ENCODE measurements around the gene ALDH16A1. TPM values are rescaled to one million over a fixed set of nuclear protein-coding genes. Genes with fewer than 3 reads are reported as not detected.

ALDH16A1 gene
- total RNA-seq, 2 experiments from 2014 or later = 43.4 to 46.8 TPM

DNA sequence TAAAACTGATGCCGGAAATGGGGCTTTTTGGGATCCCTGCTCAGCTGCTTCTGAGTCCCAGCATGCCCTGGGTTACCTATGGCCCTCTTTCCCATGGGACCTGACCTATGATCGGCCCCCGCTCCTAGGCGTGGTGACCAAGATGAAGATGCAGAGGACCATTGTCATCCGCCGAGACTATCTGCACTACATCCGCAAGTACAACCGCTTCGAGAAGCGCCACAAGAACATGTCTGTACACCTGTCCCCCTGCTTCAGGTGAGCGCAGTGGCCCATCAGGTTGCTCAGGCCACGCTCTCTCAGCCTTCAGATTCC lies 44.7 kb downstream of the ALDH16A1 start:
- CTCF ChIA-PET = interaction anchor here (0.7 kb wide), 1 partner anchor 73 kb away, joined by 3 read pairs; no protein-coding TSS in a partner anchor
- Mint-ChIP-seq H3K4me3 (peak overlapping the region; percentile 87), H3K36me3 (ENCODE audit: low read depth) (peaks cover 45% of the 10 kb centered on the region), H3K4me1 (ENCODE audit: low read depth) (peaks cover 53% of the 10 kb centered on the region), H3K27me3 (ENCODE audit: low read depth) (no peaks in the 10 kb centered on the region), H3K9me3 (no peaks in the 10 kb centered on the region), H3K27ac (peak overlapping the region; percentile 96)
- intact Hi-C loops (cut with micrococcal nuclease) = loop anchor here (2.0 to 10.0 kb wide), 3 partner anchors 57 to 623 kb away; partner anchors contain the start of genes AKT1S1, PPP1R15A and TBC1D17
- no peak for DNase-seq

DNA sequence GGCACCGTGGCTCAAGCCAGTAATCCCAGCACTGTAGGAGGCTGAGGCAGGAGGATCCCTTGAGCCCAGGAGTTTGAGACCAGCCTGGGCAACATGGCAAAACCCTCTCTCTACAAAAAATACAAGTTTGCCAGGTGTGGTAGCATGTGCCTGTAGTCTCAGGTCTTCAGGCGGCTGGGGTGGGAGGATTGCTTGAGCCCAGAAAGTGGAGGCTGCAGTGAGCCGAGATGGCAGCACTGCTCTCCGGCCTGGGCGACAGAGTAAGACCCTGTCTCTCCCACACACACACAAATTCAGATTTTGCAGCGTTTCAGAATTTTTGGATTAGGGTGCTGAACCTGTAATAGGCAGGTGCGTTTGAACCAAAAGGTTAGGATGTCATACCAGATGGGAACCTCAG lies 45.5 kb downstream of the ALDH16A1 start:
- intact Hi-C loops (cut with micrococcal nuclease) = loop anchor here (10.0 kb wide), 1 partner anchor 624 kb away; the partner anchor contains the start of gene PPP1R15A
- H3K4me1 Mint-ChIP-seq (ENCODE audit: low read depth) = peaks cover 53% of the 10 kb centered on the region
- no peaks in the 10 kb centered on the region for H3K27me3 Mint-ChIP-seq (ENCODE audit: low read depth)
- peaks cover 41% of the 10 kb centered on the region for H3K36me3 Mint-ChIP-seq (ENCODE audit: low read depth)
- no peak for DNase-seq
- H3K27ac Mint-ChIP-seq = peak overlapping the region; percentile 96
- peak overlapping the region; percentile 87 for H3K4me3 Mint-ChIP-seq
- no peaks in the 10 kb centered on the region for H3K9me3 Mint-ChIP-seq
- CTCF ChIA-PET = interaction anchor here (0.7 to 1.5 kb wide), 2 partner anchors 25 to 72 kb away, joined by 3 to 5 read pairs; partner anchors contain the start of gene FLT3LG

DNA sequence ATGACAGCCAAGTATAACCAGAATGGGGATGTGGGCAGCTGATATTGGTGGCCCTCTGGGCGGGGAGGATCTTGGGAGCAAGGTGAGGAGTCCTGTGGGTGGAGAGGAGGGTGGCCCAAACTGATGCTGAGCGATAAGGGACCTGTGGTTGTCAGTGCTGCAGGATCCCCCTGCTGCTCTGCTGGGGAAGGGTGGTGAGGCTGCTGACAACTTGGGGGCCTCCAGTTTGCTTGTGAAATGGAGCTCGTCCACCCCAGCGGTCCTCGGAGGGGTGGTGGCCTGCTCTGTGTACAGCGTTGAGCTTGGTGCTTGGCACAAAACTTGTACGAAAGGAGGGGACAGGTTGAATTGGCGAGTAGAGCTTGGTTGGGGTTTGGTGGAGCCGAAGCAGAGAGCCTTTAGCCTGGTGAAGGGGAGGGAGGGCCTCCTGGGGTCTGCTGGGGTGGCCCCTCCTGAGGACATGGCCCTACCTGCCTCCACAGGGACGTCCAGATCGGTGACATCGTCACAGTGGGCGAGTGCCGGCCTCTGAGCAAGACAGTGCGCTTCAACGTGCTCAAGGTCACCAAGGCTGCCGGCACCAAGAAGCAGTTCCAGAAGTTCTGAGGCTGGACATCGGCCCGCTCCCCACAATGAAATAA lies 46.1 kb downstream of the ALDH16A1 start:
- H3K9me3 Mint-ChIP-seq = no peaks in the 10 kb centered on the region
- no peaks in the 10 kb centered on the region for H3K27me3 Mint-ChIP-seq (ENCODE audit: low read depth)
- peaks cover 52% of the 10 kb centered on the region for H3K4me1 Mint-ChIP-seq (ENCODE audit: low read depth)
- peak; percentile 42 for DNase-seq
- H3K4me3 Mint-ChIP-seq = peak overlapping the region; percentile 87
- H3K36me3 Mint-ChIP-seq (ENCODE audit: low read depth) = peaks cover 41% of the 10 kb centered on the region
- peak overlapping the region; percentile 96 for H3K27ac Mint-ChIP-seq
- intact Hi-C loops (cut with micrococcal nuclease) = loop anchor here (10.0 kb wide), 1 partner anchor 624 kb away; the partner anchor contains the start of gene PPP1R15A
- CTCF ChIA-PET = interaction anchor here (0.7 to 1.5 kb wide), 4 partner anchors 14 to 71 kb away, joined by 3 to 6 read pairs (median 4); partner anchors contain the start of gene FLT3LG

DNA sequence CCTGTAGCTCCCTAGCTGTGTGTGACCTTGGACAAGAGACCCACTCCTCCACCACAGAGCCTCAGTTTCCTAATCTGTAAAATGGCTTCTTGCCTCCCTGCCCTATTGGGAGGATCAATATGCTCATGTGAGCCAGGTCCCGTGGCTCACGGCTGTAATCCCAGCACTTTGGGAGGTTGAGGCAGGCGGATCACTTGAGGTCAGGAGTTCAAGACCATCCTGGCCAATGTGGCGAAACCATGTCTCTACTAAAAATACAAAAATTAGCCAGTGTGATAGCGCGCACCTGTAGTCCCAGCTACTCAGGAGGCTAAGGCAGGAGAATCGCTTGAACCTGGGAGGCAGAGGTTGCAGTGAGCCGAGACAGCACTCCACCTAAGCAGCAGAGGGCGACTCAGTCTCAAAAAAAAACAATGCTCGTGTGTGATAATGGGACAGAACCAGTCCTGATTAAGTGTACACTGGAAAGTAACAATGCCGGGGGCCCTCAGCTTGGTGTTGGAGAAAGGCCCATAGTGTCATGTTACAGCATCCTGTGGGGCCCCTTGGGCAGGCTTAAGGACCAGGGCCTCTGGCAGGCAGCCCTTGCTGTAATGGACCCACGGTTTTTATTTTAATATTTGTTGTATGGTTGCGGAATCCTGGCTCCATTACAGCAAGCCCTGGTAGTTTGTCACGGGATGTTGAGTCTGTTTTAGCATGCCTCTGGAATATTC lies 50.0 kb downstream of the ALDH16A1 start:
- Mint-ChIP-seq H3K4me1 (ENCODE audit: low read depth) (peaks cover 47% of the 10 kb centered on the region), H3K36me3 (ENCODE audit: low read depth) (peaks cover 24% of the 10 kb centered on the region), H3K27me3 (ENCODE audit: low read depth) (no peaks in the 10 kb centered on the region), H3K27ac (no peak overlapping the region), H3K4me3 (no peak overlapping the region), H3K9me3 (no peaks in the 10 kb centered on the region)
- CTCF ChIA-PET = interaction anchor here (0.7 to 7.8 kb wide), 14 partner anchors 8 to 178 kb away, joined by 3 to 60 read pairs (median 4); partner anchors contain the start of genes NOSIP and PRRG2
- intact Hi-C loops (cut with micrococcal nuclease) = no loop called here
- DNase-seq = peak; percentile 63

DNA sequence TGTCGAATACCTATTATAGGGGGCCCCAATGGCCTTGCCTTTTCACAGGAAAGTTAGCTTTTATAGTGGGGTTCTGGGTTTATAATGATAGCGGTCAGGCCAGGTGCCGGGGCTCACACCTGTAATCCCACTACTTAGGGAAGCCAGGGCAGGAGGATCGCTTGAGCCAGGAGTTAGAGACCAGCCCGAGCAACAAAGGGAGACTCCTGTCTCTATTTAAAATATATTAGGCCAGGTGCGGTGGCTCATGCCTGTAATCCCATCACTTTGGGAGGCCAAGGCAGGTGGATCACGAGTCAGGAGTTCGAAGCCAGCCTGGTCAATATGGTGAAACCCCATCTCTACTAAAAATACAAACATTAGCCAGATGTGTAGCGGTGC lies 50.5 kb downstream of the ALDH16A1 start:
- CTCF ChIA-PET = interaction anchor here (0.7 to 7.8 kb wide), 10 partner anchors 10 to 177 kb away, joined by 3 to 60 read pairs (median 6); partner anchors contain the start of genes NOSIP and PRRG2
- H3K4me1 Mint-ChIP-seq (ENCODE audit: low read depth) = peaks cover 41% of the 10 kb centered on the region
- H3K36me3 Mint-ChIP-seq (ENCODE audit: low read depth) = peaks cover 18% of the 10 kb centered on the region
- no peak overlapping the region for H3K27ac Mint-ChIP-seq
- no peaks in the 10 kb centered on the region for H3K9me3 Mint-ChIP-seq
- DNase-seq = no peak
- intact Hi-C loops (cut with micrococcal nuclease) = no loop called here
- no peak overlapping the region for H3K4me3 Mint-ChIP-seq
- no peaks in the 10 kb centered on the region for H3K27me3 Mint-ChIP-seq (ENCODE audit: low read depth)

DNA sequence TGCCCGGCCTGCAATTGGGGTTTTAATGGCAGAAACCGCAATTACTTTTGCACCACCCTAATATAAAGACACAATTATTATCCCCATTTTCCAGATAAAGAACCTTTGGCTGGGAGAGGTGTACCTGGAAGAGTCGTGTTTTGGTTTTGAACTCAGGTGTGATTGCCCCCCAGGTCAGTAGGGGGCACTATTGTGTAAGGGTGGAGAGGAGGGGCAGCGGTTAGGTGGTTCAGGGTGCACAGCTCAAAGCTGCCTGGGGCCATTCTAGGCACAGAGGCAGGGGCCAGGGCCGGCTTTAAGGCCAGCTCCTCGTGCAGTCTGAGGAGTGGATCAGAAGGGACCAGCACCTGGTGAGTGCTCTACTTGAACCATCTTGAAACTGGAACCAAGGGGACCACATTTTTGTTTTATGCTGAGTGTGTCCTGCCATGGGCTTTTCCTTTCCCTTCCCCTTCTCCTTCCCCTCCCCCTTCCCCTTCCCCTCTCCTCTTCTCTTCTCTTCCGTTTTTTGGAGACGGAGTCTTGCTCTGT lies 53.6 kb downstream of the ALDH16A1 start:
- CTCF ChIA-PET = interaction anchor here (0.5 to 7.8 kb wide), 16 partner anchors 8 to 174 kb away, joined by 3 to 60 read pairs (median 4); partner anchors contain the start of genes RCN3 and RRAS
- intact Hi-C loops (cut with micrococcal nuclease) = loop anchor here (1.0 kb wide), 3 partner anchors 41 to 172 kb away; no protein-coding TSS in a partner anchor
- DNase-seq = peak; percentile 87
- H3K9me3 Mint-ChIP-seq = no peaks in the 10 kb centered on the region
- peaks cover 18% of the 10 kb centered on the region for H3K4me1 Mint-ChIP-seq (ENCODE audit: low read depth)
- H3K27ac Mint-ChIP-seq = peak overlapping the region; percentile 41
- H3K4me3 Mint-ChIP-seq = no peak overlapping the region
- no peaks in the 10 kb centered on the region for H3K36me3 Mint-ChIP-seq (ENCODE audit: low read depth)
- no peaks in the 10 kb centered on the region for H3K27me3 Mint-ChIP-seq (ENCODE audit: low read depth)

DNA sequence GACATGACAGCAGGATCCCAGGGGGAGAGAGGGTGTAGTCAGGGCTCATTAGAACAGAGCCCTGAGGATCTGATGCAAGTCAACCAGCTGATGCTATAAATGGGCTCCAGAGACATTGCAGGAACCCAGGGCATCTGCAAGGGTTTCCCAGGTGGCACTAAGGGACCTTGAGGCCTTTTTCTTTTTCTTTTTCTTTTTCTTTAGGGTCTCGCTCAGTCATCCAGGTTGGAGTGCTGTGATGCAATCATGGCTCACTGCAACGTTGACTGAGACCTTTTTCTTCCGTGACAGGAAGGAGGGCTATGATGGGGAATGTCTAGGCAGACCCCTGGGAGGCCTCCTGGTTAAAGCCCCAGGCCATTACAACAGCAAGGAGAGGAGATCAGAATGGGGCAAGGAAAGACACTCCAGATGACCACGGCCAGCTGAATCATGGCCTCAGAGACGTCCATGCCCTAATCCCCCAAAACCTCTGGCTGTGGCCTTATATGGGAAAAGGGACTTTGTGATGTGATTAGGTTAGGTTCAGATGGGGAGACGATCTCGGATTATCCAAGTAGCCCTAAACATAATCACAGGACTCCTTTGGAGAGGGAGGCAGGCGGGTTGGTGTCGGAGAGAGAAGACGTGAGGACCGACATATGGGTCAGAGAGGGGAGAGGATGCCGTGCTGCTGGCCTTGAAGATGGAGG lies 54.9 kb downstream of the ALDH16A1 start:
- Mint-ChIP-seq H3K27ac (no peak overlapping the region), H3K36me3 (ENCODE audit: low read depth) (no peaks in the 10 kb centered on the region), H3K9me3 (no peaks in the 10 kb centered on the region), H3K27me3 (ENCODE audit: low read depth) (no peaks in the 10 kb centered on the region), H3K4me3 (no peak overlapping the region), H3K4me1 (ENCODE audit: low read depth) (peaks cover 19% of the 10 kb centered on the region)
- intact Hi-C loops (cut with micrococcal nuclease) = no loop called here
- CTCF ChIA-PET = interaction anchor here (1.4 to 7.8 kb wide), 2 partner anchors 53 to 164 kb away, joined by 4 to 60 read pairs; no protein-coding TSS in a partner anchor
- no peak for DNase-seq

DNA sequence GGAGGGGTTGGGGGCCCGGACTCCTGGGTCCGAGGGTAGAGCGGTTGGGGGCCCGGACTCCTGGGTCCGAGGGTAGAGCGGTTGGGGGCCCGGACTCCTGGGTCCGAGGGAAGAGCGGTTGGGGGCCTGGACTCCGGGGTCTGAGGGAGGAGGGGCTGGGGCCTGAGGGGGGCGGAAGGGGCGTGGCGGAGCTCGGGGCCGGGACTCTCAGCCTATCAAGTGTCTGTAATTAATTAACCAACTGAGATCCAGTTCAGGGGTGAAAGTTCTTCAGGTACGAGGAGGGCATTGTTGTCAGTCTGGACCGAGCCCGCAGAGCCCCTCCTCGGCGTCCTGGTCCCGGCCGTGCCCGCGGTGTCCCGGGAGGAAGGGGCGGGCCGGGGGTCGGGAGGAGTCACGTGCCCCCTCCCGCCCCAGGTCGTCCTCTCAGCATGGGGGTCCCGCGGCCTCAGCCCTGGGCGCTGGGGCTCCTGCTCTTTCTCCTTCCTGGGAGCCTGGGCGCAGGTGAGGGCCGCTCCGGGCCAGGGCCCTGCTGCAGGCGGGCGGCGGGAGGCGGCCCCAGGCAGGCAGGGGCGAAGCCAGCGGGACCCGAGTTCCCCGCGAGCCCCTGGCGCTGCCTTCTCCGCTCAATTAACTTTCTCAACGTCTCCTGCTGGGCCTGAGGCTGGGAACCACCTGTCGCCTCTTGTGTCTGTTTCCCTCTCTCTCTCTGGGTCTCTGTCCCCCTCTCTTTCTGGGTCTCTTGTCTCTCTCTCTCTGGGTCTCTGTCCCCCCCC lies 60.1 kb downstream of the ALDH16A1 start:
- peak; percentile 42 for DNase-seq
- Mint-ChIP-seq H3K27ac (no peak overlapping the region), H3K36me3 (ENCODE audit: low read depth) (no peaks in the 10 kb centered on the region), H3K9me3 (no peaks in the 10 kb centered on the region), H3K4me1 (ENCODE audit: low read depth) (peaks cover 27% of the 10 kb centered on the region), H3K4me3 (peak overlapping the region; percentile 70), H3K27me3 (ENCODE audit: low read depth) (no peaks in the 10 kb centered on the region)
- intact Hi-C loops (cut with micrococcal nuclease) = no loop called here
- CTCF ChIA-PET = interaction anchor here (1.2 to 2.5 kb wide), 6 partner anchors 8 to 57 kb away, joined by 3 to 17 read pairs (median 6); partner anchors contain the start of gene FLT3LG

DNA sequence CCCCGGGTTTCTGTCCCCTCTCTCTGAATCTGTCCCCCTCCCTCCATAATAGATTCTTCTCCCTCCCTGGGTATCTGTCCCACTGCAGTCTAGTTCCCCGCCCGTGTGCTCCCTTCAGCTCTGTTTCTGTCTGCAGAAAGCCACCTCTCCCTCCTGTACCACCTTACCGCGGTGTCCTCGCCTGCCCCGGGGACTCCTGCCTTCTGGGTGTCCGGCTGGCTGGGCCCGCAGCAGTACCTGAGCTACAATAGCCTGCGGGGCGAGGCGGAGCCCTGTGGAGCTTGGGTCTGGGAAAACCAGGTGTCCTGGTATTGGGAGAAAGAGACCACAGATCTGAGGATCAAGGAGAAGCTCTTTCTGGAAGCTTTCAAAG lies 60.7 kb downstream of the ALDH16A1 start:
- Mint-ChIP-seq H3K36me3 (ENCODE audit: low read depth) (no peaks in the 10 kb centered on the region), H3K27ac (no peak overlapping the region), H3K9me3 (no peaks in the 10 kb centered on the region), H3K4me3 (peak overlapping the region; percentile 70), H3K4me1 (ENCODE audit: low read depth) (peaks cover 27% of the 10 kb centered on the region), H3K27me3 (ENCODE audit: low read depth) (no peaks in the 10 kb centered on the region)
- intact Hi-C loops (cut with micrococcal nuclease) = no loop called here
- CTCF ChIA-PET = interaction anchor here (0.5 to 2.5 kb wide), 7 partner anchors 9 to 108 kb away, joined by 3 to 17 read pairs (median 6); partner anchors contain the start of gene FLT3LG
- DNase-seq = no peak

DNA sequence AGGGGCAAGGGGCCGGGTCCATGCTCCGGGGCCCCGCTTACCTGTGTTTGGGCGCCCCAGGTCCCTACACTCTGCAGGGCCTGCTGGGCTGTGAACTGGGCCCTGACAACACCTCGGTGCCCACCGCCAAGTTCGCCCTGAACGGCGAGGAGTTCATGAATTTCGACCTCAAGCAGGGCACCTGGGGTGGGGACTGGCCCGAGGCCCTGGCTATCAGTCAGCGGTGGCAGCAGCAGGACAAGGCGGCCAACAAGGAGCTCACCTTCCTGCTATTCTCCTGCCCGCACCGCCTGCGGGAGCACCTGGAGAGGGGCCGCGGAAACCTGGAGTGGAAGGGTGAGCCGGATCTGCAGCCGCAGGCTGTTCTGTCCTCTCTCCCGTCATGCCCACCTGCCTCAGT lies 61.1 kb downstream of the ALDH16A1 start:
- intact Hi-C loops (cut with micrococcal nuclease) = no loop called here
- CTCF ChIA-PET = interaction anchor here (0.5 to 2.5 kb wide), 8 partner anchors 8 to 108 kb away, joined by 3 to 17 read pairs (median 5); partner anchors contain the start of gene FLT3LG
- DNase-seq = no peak
- Mint-ChIP-seq H3K4me3 (peak overlapping the region; percentile 70), H3K27me3 (ENCODE audit: low read depth) (no peaks in the 10 kb centered on the region), H3K4me1 (ENCODE audit: low read depth) (peaks cover 27% of the 10 kb centered on the region), H3K36me3 (ENCODE audit: low read depth) (no peaks in the 10 kb centered on the region), H3K27ac (no peak overlapping the region), H3K9me3 (no peaks in the 10 kb centered on the region)

DNA sequence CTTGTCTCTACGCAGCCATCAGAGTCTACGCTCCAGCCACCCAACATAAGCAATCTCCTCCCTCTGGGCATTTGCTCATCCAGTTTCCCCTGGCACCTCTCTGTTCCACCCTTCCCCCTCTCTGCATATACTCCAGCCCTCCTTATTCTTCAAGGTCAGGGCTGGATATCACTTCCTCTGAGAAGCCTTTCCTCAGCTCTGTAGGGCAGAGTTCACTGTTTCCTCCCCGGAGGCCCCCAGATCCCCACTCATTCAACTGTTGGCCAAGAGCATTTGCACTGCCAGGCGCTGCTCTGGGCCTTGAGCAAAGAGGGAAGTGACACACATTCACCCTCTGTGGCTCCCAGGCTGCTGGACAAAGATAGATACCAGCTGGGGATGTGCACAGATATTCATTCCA lies 62.7 kb downstream of the ALDH16A1 start:
- no peaks in the 10 kb centered on the region for H3K27me3 Mint-ChIP-seq (ENCODE audit: low read depth)
- DNase-seq = no peak
- no peak overlapping the region for H3K4me3 Mint-ChIP-seq
- H3K36me3 Mint-ChIP-seq (ENCODE audit: low read depth) = no peaks in the 10 kb centered on the region
- intact Hi-C loops (cut with micrococcal nuclease) = no loop called here
- H3K9me3 Mint-ChIP-seq = no peaks in the 10 kb centered on the region
- CTCF ChIA-PET = interaction anchor here (0.9 to 2.5 kb wide), 3 partner anchors 31 to 54 kb away, joined by 4 to 10 read pairs (median 4); no protein-coding TSS in a partner anchor
- no peak overlapping the region for H3K27ac Mint-ChIP-seq
- H3K4me1 Mint-ChIP-seq (ENCODE audit: low read depth) = peaks cover 29% of the 10 kb centered on the region

Data from activated naive CD4-positive, alpha-beta T cell treated with anti-CD3 and anti-CD28 coated beads for 36 hours (primary cell).